Measurements from ENCODE around the gene ALDH18A1. TPM values are rescaled to one million over a fixed set of nuclear protein-coding genes. Genes with fewer than 3 reads are reported as not detected.

Gene ALDH18A1
- total and polyA plus RNA-seq, 5 donors from 2014 or later: 27.1 to 55.4 (median 43.1) TPM

DNA sequence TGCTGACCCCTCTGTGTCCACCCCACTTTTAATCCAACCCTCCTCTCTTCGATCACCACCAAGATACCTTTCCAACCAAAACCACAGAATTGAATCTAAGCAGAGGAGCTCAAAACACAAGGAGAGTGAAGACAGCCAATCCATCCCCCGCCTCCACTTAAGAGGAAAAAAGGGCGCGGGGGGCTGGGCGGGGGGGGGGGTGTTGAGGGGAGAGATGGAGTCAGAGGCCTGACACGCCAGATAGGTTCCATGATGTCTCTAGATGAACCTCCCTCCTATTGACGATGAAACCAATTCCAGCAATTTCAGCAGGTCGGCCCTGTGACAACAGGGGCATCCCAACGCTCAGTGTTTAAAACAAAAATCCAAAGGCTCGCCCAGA, 96.6 kb downstream of the ALDH18A1 start:
- Mint-ChIP-seq H3K27ac (peak overlapping the region in 2 of 3 donors; percentile 27 to 98), H3K9me3 (no peaks in the 10 kb centered on the region), H3K27me3 (peaks cover 31% of the 10 kb centered on the region), H3K4me3 (peak overlapping the region; percentile 95 to 100 (median 99)), H3K36me3 (no peaks in the 10 kb centered on the region), H3K4me1 (peaks cover 5 to 19% (median 8%) of the 10 kb centered on the region in 4 donors)
- no peak overlapping the region for H3K27ac ChIP-seq (ENCODE audit: insufficient read depth, low read length, poor library complexity, severe bottlenecking)
- no peaks in the 10 kb centered on the region for H3K36me3 ChIP-seq (ENCODE audit: control insufficient read depth, insufficient read depth, low read length)
- H3K4me1 ChIP-seq (ENCODE audit: control insufficient read depth, insufficient read depth, low read length, poor library complexity, severe bottlenecking): peaks cover 5% of the 10 kb centered on the region
- no peaks in the 10 kb centered on the region for H3K9me3 ChIP-seq (ENCODE audit: control insufficient read depth in 2 of 2, low read length in 2 of 2)
- DNase-seq (no peak), ATAC-seq (ENCODE audit: low read depth in 2 of 2) (no peak)
- H3K27me3 ChIP-seq (ENCODE audit: control insufficient read depth, insufficient read depth, low read length): peaks cover 3% of the 10 kb centered on the region
- H3K4me3 ChIP-seq (ENCODE audit: low read depth, low read length): peak overlapping the region; percentile 78

- peaks cover 5 to 19% (median 8%) of the 10 kb centered on the region in 4 donors for H3K4me1 Mint-ChIP-seq
- no peaks in the 10 kb centered on the region for H3K9me3 ChIP-seq (ENCODE audit: control insufficient read depth in 2 of 2, low read length in 2 of 2)
- H3K9me3 Mint-ChIP-seq: no peaks in the 10 kb centered on the region
- peak overlapping the region; percentile 71 to 95 (median 81) for H3K4me3 Mint-ChIP-seq
- H3K36me3 Mint-ChIP-seq: no peaks in the 10 kb centered on the region
- H3K4me1 ChIP-seq (ENCODE audit: control insufficient read depth, insufficient read depth, low read length, poor library complexity, severe bottlenecking): peaks cover 5% of the 10 kb centered on the region
- H3K36me3 ChIP-seq (ENCODE audit: control insufficient read depth, insufficient read depth, low read length): no peaks in the 10 kb centered on the region
- H3K27ac ChIP-seq (ENCODE audit: insufficient read depth, low read length, poor library complexity, severe bottlenecking): no peak overlapping the region
- no peak for DNase-seq
- H3K4me3 ChIP-seq (ENCODE audit: low read depth, low read length): no peak overlapping the region
- H3K27me3 ChIP-seq (ENCODE audit: control insufficient read depth, insufficient read depth, low read length): peaks cover 3% of the 10 kb centered on the region
- no peak for ATAC-seq (ENCODE audit: low read depth in 2 of 2)
- H3K27ac Mint-ChIP-seq: peak overlapping the region in 2 of 3 donors; percentile 27 to 68
- peaks cover 31% of the 10 kb centered on the region for H3K27me3 Mint-ChIP-seq
Measured at GRCh38 chr10:95559471-95559870, 97.0 kb downstream of the ALDH18A1 start.

DNA sequence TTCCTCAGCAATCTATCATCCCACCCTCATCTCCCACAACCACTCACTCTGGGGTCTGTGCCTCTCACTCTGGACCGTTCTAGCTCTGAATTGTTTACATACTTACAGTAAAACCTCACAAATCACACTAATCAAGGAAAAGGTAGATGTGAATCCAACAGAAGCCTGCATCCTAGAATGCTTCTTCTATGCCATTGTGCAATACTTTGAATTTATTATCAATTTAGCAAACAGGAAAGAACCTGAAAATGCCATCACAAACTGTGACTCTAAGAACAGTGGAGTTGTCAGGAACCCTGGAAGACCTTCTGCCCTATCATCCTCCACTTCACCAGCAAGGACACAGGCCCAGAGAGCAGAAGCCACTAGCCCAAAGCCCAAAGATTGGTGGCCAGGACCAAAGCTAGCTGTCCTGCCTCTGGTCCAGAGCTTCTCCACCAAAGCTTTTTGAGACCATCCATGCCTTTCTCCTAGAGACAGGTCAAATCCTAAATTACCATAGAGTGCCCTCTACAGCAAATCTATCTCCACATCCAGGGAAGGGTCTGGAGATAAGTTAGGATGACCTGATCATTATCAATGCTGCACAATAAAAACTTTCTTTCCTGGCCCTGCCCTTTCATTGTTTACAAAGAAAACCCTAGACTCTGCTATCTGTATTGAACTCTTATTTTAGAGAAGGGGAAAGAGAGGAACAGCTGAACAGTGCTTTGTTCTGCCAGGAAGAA, 97.8 kb downstream of the ALDH18A1 start:
- Mint-ChIP-seq H3K9me3 (no peaks in the 10 kb centered on the region), H3K36me3 (no peaks in the 10 kb centered on the region), H3K27me3 (peaks cover 31% of the 10 kb centered on the region), H3K27ac (peak overlapping the region in 1 of 3 donors; percentile 27), H3K4me1 (peaks cover 5 to 19% (median 8%) of the 10 kb centered on the region in 4 donors), H3K4me3 (peak overlapping the region in 3 of 4 donors; percentile 72 to 95 (median 90))
- H3K9me3 ChIP-seq (ENCODE audit: control insufficient read depth in 2 of 2, low read length in 2 of 2): no peaks in the 10 kb centered on the region
- no peak overlapping the region for H3K4me3 ChIP-seq (ENCODE audit: low read depth, low read length)
- no peak for DNase-seq
- H3K36me3 ChIP-seq (ENCODE audit: control insufficient read depth, insufficient read depth, low read length): no peaks in the 10 kb centered on the region
- H3K27ac ChIP-seq (ENCODE audit: insufficient read depth, low read length, poor library complexity, severe bottlenecking): no peak overlapping the region
- peaks cover 3% of the 10 kb centered on the region for H3K27me3 ChIP-seq (ENCODE audit: control insufficient read depth, insufficient read depth, low read length)
- no peak for ATAC-seq (ENCODE audit: low read depth in 2 of 2)
- H3K4me1 ChIP-seq (ENCODE audit: control insufficient read depth, insufficient read depth, low read length, poor library complexity, severe bottlenecking): peaks cover 5% of the 10 kb centered on the region

DNA sequence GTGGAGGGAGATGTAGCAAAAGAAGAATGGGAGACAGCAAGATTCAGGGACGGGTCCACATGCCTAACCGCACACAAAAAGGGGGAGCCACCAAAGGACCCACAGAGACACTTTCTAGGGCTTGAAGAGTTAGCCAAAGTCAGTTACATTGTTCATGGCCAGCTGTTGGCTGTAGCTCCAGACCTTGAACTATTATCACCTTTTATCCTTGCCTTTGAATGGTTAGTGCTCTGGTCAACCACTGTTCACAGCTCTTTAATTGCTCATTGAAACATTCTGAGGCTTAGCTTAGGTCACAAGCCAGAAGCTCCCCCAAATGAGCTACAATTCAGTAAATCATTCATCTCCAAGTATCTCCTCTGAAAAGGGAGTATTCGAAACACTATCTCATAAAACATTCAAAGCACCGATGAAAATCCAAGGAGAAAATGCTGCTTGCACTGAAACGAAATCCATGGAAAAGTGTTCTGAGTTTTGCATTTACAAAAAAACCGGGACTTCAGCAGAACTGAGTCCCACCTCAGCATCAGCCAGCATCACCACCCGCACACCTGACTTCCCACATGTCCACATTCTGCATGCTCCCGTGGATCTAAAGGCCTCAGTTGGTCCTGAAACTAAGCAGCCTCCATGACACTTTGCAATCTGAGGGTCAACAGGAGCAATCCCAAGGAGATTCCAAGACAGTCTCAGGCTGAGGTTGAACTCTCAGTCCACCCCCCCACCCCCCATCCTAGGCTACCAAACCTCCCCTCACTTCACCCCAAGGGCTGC, 99.3 kb downstream of the ALDH18A1 start:
- Histone ChIP-seq H3K4me3 (ENCODE audit: low read depth, low read length) (no peak overlapping the region), H3K4me1 (ENCODE audit: control insufficient read depth, insufficient read depth, low read length, poor library complexity, severe bottlenecking) (peaks cover 5% of the 10 kb centered on the region), H3K9me3 (ENCODE audit: control insufficient read depth in 2 of 2, low read length in 2 of 2) (no peaks in the 10 kb centered on the region), H3K36me3 (ENCODE audit: control insufficient read depth, insufficient read depth, low read length) (no peaks in the 10 kb centered on the region), H3K27me3 (ENCODE audit: control insufficient read depth, insufficient read depth, low read length) (peaks cover 3% of the 10 kb centered on the region), H3K27ac (ENCODE audit: insufficient read depth, low read length, poor library complexity, severe bottlenecking) (no peak overlapping the region)
- peak overlapping the region in 1 of 4 donors; percentile 12 for H3K4me3 Mint-ChIP-seq
- peaks cover 0 to 2% (median 0%) of the 10 kb centered on the region in 7 donors for H3K9me3 Mint-ChIP-seq
- peaks cover 22% of the 10 kb centered on the region for H3K27me3 Mint-ChIP-seq
- peaks cover 5 to 11% (median 8%) of the 10 kb centered on the region in 4 donors for H3K4me1 Mint-ChIP-seq
- no peak for ATAC-seq (ENCODE audit: low read depth in 2 of 2)
- no peak overlapping the region for H3K27ac Mint-ChIP-seq
- no peaks in the 10 kb centered on the region for H3K36me3 Mint-ChIP-seq
- no peak for DNase-seq

Other genes with a start within 250 kb of the ALDH18A1 start
- gene SORBS1, start 95.3 kb downstream of the ALDH18A1 start, total RNA-seq: 3.7 TPM
- under 1 TPM; 0.31 to 0.45 (median 0.35) TPM for gene SORBS1, start 95.3 kb downstream of the ALDH18A1 start, polyA plus RNA-seq
- gene TCTN3, start 37.2 kb upstream of the ALDH18A1 start, total RNA-seq: 25.0 TPM
- gene TCTN3, start 37.2 kb upstream of the ALDH18A1 start, polyA plus RNA-seq: 10 to 100 TPM; 41.7 to 59.0 (median 46.0) TPM
- 49.4 TPM for gene ENTPD1, start 99.5 kb upstream of the ALDH18A1 start, total RNA-seq
- gene ENTPD1, start 99.5 kb upstream of the ALDH18A1 start, polyA plus RNA-seq: 10 to 100 TPM in 3 of 4 donors, 1 to 10 TPM in 1; 3.5 to 38.3 (median 17.9) TPM